Activated T-cell treated with anti-CD3 and anti-CD28 coated beads, Interleukin-2, amount 50 U/mL, for 48 hours (primary cell): Measurements from ENCODE around the gene ETV3.

Experiments used
- DNase-seq, 2 experiments: peaks; one replicate each; pipeline ENCODE4 v3.0.0-alpha.2; 2020

ETV3 gene

GRCh38 chr1:157137408-157138219 lies 581 bp downstream of the ETV3 start:
- no peak for DNase-seq

GRCh38 chr1:157137046-157137407 lies 1.2 kb downstream of the ETV3 start:
- no peak for DNase-seq

DNA sequence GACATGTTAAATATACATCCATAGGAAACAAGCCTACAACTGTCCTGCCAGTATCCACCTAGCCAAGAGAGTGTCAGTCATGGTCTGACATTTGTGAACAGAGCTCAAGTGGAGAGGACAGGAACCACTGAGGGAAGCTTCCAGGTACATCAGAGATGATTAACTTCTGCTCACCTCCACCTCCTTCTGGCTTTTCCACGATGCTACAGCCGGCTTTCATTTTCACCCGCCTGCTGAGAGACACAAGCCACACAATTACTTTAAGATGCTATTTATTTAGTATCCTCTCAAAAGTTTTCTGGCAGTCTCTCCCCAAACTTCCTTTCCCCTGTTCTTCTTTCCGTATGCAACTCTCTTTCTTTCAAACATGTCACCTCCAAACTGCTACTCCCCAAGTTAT lies 2.1 kb downstream of the ETV3 start:
- no peak for DNase-seq

DNA sequence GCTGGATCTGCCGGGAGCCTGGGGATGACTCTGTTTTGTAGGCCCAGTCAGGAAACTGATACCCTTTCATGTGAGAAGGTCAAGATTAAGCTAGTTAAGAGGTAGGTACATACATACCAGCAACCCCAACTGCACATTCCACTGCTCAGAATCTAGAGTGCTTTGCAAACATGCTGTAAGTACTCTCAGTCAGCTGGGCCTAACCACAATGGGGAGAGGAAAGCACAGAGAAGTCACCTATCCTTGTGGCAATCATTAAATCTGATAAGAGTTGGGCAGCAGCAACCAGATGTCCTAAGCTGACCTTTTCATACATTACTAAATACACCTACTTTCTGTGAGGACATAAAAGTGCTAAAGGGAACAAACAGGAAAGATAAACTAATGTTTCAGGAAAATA lies 2.5 kb downstream of the ETV3 start:
- DNase-seq, result no peak

DNA sequence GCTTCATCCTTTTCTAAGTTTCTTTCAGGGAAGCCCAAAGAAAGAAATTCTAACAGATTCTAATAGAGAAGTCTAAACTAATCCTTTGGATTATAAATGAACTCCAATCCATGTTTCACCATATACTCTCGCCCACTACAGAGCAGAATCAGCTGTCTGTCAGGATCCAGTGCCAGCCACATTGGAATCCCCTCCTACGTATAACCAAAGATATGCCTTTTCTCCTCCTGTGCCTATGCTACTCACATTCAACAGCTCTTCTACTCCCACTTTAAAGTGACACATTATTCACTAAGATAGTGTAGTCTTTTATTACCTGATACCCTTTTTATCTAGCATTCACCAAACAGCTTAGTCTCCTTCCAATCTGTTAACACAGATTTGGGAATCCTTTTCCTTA lies 3.1 kb downstream of the ETV3 start:
- DNase-seq, result no peak

DNA sequence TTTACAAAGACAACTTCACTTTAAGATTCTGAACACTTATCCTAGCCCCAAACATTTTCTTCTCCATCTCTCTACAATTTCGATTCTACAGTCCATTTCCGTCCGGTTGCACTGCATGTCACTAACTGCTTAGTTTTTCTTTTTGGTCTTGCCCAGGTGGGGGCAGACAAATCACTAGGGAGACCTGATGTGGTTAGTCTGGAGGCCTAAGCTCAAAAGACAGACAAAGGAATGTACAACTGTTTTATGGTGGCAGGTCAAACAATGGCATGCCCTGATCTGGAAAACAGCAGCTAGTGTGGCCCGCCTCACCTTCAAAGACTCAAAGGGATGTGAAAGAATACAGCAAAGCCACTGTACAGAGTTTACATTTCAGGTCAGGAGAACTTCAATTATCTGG lies 3.8 kb downstream of the ETV3 start:
- no peak for DNase-seq

DNA sequence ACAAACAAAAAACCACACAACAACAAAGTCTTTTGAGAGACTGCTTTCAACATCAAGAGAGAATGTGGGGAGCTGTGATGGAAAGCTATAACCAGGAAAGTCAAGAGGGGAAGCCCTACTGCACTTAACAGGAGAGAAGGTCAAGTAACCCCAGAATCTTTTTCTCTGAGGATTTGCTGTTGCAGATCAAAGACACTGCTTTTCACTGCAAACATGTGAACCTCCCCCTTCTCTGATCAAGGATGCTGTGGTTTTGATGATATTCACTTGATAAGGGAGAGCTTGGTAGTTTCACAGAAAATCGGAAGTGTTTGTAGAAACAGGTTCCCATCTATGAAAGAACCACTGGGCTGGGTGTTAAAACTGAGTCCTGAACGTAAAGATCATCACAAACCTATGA lies 4.8 kb downstream of the ETV3 start:
- no peak for DNase-seq

GRCh38 chr1:157132616-157133167 lies 5.5 kb downstream of the ETV3 start:
- DNase-seq, result no peak

DNA sequence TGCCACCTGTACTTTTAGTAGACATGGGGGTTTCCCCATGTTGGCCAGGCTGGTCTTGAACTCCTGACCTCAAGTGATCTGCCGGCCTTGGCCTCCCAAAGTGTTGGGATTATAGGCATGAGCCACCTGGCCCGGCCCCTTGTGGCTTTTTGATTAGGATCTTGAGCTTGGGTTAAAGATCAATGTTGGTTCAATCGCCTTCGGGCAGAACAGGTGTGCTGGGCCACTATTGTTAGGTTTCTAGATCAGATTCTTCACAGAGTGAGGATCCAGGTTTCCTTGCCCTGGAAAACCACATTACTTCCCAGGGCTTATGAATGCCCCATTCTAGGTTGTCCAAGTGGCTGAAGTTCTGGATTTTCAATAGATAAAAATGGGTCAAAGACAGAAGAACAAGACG lies 6.1 kb downstream of the ETV3 start:
- no peak for DNase-seq

- no peak for DNase-seq
These were observed 6.9 kb downstream of the ETV3 start for GRCh38 chr1:157131281-157131680.

DNA sequence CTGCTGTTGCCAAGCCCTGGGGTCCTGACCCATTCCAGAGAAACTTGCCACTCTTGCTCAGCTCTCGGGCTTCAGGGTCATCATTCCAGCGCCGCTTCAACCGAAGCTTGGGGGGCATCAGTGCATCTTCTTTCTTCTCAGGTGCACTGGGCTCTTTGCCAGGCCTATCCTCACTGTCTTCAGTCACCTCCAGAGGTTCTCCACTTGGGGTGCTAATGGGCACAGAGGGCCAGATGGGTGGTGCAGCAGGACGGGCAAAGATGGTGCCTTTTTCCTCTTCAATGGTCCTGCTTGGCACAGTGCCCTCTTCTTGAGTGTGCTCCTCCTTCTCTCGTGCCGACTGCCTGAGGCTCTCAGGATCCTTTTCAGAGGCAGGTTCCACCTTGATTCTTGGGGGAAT lies 13.3 kb downstream of the ETV3 start:
- no peak for DNase-seq

DNA sequence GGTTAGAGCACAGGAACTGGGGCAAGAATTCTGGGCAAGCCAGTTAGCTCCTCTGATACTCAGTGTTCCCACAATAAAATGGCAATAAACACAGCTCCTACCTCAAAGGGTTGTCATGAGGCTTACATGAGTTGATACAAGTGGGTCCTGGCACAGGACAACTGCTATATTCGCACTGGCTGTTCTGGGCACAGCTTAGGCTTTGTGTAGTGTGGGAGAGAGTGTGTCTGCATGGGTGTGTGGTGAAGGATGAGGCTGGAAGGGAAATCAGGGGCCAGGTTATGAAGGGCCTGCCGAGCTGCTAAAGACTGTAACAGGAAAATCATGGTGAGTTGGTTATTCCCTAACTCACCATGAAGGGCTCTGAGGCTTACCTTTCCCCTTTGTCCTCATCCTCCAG lies 18.7 kb downstream of the ETV3 start:
- peak; percentile 5 to 8 for DNase-seq

DNA sequence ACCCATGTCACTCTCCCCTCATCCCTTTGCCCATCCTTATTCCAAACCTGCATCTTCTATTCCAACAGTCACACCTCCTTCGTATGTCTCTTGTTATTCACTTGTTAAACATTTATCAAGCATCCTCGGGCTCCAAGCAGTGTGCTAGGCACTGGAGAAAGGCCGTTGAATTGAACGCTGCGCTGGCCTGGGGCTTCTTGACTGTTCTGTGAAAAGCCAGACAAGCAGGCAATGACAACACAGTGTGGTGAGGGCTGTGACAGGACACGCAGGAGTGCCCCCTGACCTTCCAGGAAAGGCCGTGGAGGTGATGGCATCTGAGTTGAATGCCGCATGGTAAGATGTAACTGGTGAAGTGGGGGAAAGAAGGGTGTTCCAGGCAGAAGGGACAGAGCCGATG lies 19.2 kb downstream of the ETV3 start:
- DNase-seq, result peak; percentile 12 to 14

DNA sequence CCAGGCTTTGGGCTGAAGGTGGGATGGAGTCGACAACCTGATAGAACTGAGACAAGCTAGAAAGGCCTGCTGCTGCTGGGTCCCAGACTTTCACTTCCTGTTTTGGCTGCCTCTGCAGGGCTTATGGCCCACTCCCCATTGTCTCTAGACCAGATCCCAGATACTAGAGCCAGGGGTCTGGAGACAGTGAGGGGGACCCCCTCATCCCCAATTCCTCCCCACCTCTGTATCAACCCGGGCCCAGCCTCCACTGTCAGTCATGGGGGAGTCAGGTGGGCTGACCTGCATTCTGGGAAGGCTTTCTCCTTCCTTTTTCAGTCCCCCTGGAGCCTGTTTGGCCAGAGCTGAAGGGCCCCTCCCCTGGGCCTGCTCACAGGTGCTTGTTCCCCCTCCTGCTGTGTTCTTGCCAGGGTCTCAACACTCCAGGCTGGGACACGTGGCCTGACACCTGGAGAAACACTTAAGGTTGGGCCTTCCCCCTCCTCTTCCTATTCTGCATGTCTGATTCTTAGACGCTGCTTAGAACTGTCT lies 20.6 kb downstream of the ETV3 start:
- DNase-seq, result no peak

DNA sequence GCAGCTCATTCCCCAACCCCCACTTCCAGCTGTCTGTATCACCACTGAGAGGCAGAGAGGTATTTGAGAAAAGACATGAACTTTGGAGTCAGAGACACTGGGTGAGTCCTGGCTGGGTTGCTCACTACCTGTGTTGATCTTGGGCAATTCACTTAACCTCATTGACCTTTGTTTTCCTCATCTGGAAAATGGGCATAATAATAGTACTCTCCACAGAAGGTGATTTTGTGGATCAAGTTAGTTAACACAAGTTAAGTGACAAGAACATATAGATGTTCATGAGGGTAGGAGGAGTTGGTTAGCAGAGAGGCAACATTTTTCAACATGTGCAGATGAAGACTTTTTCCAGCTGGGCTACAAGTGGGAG lies 21.5 kb downstream of the ETV3 start:
- no peak for DNase-seq

GRCh38 chr1:157115851-157116736 lies 22.1 kb downstream of the ETV3 start:
- DNase-seq, result no peak

DNA sequence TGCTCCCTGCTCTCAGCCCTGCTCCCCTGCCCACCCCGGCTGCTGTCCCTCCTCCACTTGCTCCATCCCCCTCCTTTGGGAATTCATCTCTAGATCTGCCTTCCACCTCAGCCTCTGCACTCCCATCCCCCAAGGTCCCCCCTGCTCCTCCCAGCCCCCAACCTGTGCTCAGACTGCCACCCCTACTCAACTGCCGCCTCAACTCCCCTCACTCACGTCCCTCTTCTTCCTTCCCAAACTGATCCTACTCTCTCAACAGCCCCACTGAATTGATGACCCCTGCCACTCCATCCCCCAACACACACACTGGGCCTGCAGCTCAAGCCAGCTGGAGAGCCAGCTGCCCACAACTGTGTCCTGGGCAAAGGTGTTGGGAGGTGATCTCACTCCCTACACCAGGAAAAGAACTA lies 22.8 kb downstream of the ETV3 start:
- no peak for DNase-seq

DNA sequence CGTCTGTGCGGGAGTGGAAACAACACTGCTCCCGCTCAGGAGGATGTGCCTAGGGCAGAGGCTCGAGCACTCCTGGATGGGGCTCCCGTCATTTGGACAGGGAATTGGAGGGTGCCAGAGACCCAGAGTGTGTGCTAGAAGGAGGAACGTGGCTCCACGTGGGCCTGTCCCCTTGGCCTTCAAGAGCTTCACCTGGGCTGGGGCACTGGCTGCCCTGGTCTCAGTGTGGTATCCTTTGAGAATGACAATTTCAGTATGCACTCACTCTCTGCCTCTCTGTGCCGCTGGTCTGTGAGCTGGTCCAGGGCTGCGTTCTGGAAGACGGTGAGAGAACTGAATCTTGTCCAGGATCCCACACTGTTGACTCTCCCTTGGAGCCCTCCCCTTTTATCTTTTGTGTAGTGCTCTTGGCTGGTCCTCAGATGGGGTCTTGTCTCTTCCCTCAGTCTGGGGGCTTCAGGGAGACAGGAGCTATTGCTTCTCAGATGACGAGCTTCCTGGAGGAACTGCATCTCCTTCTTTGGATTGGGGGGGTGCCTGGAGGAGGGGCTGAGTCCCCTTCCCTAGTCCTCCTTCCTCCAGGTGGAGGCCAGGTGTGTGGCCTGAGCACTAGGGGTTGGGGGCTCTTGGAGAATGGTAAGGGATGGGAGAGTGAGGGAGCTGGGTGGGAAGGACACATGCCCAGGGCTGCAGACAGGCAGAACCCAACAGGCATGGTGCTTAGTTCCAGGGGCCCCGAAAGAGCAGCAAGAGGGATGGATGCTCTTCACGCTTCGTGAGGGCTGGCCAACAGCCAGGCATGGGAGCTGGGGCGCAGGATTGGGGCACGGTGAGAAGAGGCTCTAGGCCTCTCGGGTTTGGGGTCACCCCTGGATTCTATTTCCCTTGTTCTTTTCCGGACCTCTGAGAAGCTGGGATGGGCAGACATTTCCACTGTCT lies 23.7 kb downstream of the ETV3 start:
- DNase-seq, result no peak

DNA sequence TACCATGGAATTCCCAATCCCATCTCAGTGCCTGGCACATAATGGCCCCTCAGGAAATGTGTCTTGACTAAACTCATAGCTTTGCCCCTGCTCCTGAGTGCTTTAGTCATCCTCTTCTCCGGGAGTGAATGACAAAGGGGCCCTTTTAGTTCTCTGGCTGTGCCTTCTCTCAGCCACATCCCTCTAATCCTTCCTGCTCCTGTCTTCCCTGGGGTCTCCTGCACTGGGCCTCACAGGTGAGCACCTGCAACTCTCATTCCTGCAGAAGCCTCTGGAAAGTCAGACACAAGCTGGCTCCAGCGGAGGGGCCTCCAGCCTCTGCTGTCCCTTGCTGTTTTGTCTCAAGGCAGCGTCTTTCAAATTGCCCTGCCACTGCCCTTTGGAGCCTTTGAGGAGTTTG lies 24.6 kb downstream of the ETV3 start:
- DNase-seq, result no peak

DNA sequence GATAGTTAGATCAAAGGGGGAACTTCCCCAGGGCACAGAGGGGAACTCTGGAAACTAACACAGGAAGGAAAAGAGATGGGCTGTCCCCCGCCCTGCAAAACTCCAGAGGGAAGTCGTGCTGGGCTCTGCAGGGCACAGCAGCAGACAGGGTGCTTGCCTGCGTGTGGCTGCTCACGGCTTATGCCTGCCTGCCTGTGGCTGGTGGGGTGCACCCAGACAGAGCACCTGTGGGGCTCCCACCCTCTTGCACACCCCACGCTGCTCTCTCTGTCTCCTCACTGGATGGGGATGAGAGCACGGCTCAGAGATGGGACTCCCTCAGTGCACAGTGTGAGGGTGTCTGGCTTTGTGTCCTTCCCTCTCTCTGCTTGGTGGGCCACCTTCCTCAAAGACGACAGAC lies 25.1 kb downstream of the ETV3 start:
- no peak for DNase-seq

DNA sequence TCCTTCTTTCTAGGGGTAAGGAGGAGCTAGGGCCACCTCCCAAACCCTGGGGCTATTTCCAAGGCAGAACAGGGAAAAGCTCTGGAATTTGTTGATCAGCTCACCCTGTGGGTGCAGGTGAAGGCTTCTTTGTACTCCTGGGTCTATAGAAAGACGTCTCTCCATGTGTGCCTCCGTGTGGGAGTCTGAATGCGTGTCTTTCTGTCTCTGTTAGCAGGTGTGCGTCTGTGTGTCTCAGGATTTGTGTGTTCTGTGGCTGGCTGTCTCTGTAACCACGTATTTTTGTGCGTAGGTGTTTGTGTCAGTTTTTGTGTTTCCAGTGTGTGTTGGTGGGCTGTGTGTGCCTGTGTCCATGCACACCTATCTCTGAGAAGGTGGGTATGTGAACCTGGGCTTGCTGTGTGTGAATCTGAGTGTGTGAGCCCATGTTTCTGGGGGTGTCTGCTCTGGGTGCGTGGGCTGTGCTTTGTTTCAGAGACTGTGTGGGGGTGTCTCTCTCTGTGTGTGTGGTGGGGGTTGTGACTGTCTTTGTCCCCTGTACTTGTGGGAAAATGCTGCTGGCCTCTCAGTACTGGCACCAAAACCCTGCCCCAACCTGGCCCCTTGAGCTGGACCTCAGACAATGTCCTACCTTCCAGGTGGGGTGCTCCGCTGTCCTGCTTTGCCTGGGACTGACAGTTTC lies 25.9 kb downstream of the ETV3 start:
- DNase-seq, result no peak
